Bronchial epithelial cell (primary cell): Measurements from ENCODE around the gene TUBB2B. TPM values are rescaled to one million over a fixed set of nuclear protein-coding genes. Genes with fewer than 3 reads are reported as not detected.

Source experiments
- DNase-seq: peaks from one replicate; pipeline ENCODE4 v3.0.0-alpha.2; 2010; ENCODE audit warnings: low read depth
- FAIRE-seq: peaks from 2 replicates; lab custom pipeline; 2011; peaks lifted over from hg19 to GRCh38; lab: Jason Lieb, UNC
- H3K27me3 ChIP-seq: 2 replicates; pipeline ENCODE4 v1.5.1; 2011; ENCODE audit warnings: low read length; ENCODE audit not compliant: control insufficient read depth, insufficient read depth
- H3K36me3 ChIP-seq: 2 replicates; pipeline ENCODE4 v1.5.1; 2011; ENCODE audit warnings: low read length; ENCODE audit not compliant: control insufficient read depth, insufficient read depth
- H3K4me3 ChIP-seq: 2 replicates; pipeline ENCODE4 v1.5.1; 2011; ENCODE audit warnings: mild to moderate bottlenecking, low read depth, low read length, control low read depth
- total RNA-seq: library from RNA; depleted of rRNA; stranded (reverse); fragments of >200 nt; gene quantifications from 2 replicates; pipeline ENCODE4 v1.2.1, GENCODE V29; 2014
- TF ChIP-seq, protein P1 (sequence below): IDR thresholded peaks from 2 replicates; pipeline ENCODE4 v1.5.1; 2011; ENCODE audit warnings: mild to moderate bottlenecking, moderate library complexity, low read length, control low read depth, inconsistent platforms; ENCODE audit not compliant: insufficient read depth, severe bottlenecking

TUBB2B gene
- total RNA-seq, 1 donor from 2014 or later: under 0.01 TPM

DNA sequence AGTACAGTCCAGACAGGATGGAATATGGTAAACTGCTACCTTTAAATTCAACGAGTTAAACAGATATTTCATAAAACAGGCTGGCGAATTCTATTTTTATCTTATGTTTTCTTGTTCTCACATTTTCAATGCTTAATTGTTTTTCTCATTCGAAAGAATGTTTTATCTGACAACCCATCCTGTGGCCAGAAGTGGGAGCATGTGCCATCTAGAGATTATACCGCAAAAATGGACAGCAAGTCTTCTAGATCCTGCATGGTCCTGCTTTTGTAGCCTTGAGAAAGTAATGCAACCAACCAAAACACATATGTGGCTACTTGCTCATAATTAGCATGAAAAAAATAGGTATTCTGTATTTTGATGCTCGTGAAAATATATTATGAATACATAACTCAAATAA is 30.7 kb downstream of the TUBB2B start:
- Histone ChIP-seq H3K36me3 (no peaks in the 10 kb centered on the region), H3K4me3 (no peak overlapping the region), H3K27me3 (no peaks in the 10 kb centered on the region)
- FAIRE-seq: no peak
- no peak for DNase-seq
- TF ChIP-seq, protein P1, sequence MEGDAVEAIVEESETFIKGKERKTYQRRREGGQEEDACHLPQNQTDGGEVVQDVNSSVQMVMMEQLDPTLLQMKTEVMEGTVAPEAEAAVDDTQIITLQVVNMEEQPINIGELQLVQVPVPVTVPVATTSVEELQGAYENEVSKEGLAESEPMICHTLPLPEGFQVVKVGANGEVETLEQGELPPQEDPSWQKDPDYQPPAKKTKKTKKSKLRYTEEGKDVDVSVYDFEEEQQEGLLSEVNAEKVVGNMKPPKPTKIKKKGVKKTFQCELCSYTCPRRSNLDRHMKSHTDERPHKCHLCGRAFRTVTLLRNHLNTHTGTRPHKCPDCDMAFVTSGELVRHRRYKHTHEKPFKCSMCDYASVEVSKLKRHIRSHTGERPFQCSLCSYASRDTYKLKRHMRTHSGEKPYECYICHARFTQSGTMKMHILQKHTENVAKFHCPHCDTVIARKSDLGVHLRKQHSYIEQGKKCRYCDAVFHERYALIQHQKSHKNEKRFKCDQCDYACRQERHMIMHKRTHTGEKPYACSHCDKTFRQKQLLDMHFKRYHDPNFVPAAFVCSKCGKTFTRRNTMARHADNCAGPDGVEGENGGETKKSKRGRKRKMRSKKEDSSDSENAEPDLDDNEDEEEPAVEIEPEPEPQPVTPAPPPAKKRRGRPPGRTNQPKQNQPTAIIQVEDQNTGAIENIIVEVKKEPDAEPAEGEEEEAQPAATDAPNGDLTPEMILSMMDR: no peak

DNA sequence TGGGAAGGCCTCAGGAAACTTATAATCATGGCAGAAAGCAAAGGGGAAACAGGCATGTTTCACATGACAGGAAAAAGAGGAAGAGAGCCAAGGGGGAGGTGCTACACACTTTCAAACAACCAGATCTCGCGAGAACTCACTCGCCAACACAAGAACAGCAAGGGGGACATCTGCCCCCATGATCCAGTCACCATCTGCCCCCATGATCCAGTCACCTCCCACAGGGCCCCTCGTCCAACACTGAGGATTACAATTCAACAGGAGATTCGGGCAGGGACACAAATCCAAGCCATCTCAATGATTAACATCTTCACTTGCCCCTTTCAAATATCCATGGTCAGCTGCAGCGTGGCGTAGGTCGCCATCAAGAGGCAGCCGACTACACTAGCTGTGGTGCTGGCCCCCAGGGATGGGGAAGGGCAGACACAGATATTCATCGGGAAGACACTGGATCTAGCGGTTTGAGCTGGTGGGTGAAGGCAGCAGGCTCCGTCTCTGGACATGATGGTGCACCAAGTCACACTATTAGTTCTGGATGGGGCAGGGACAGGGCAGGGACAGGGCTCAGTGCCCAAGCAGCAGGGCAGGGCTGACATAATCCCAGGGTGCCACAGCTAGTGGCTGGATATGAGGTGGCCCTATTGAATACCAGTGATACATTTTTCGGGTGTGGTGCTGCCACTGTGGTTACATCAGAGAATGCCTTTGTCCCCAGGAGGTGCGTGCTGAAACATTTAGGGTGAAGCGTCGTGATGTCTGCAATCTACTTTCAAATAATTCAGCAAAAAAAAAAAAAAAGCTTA is 31.6 kb downstream of the TUBB2B start:
- Histone ChIP-seq H3K36me3 (no peaks in the 10 kb centered on the region), H3K4me3 (no peak overlapping the region), H3K27me3 (no peaks in the 10 kb centered on the region)
- TF ChIP-seq, protein P1: no peak
- no peak for FAIRE-seq
- DNase-seq: no peak

DNA sequence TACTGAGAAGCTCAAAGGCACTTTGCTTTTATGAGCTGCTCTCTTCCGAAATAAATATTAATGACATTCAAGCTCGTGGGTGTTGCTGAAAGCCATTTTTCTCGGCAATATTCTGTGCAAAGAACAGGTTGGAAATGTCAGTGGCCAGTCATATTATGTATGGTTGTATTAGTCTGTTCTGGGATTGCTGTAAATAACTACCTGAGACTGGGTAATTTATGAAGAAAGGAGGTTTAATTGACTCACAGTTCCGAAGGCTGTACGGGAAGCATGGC is 32.1 kb downstream of the TUBB2B start:
- TF ChIP-seq, protein P1: no peak
- H3K4me3 ChIP-seq: no peak overlapping the region
- no peaks in the 10 kb centered on the region for H3K36me3 ChIP-seq
- FAIRE-seq (no peak), DNase-seq (no peak)
- no peaks in the 10 kb centered on the region for H3K27me3 ChIP-seq

DNA sequence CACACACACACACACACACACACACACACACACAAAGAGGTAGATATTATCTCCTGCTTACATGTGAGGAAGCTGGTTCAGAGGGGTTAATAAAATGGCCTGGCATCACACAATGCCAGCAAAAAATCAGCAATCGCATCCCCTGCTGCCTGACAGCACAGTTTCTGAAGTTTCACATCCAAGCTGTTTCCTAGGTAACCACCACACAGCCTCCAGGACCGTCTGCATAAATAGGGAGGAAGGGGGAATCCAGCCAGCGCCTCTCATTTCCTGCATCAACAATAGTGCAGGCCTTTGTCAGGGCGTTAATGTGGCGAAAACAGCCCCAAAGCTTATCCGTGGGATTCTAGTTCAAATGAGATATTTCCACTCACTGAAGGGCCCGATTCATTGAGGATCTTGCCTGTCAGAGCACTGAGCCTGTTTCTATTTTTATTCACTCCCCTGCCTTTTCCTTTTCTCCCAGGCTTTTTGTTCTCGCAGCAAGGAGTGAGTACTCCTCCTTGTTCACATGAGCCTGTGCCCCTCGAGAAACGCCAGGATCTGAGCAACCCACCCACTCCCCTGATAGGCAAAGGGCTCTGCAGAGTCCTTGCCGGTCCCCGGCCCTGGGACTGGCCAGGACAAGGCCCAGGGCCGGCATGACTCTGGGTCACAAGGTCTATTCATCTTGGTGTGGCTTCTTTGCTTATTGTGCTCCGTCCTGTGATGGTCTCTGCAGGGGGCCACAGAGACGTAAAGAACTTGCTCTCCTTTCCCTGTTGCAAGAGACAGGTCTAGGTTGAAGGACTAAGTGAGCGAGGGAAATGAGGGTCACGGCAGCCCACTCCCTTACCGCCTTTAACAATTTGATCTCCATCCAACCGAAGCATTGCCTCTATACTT is 32.7 kb downstream of the TUBB2B start:
- TF ChIP-seq, protein P1: no peak
- Histone ChIP-seq H3K36me3 (no peaks in the 10 kb centered on the region), H3K27me3 (no peaks in the 10 kb centered on the region), H3K4me3 (no peak overlapping the region)
- DNase-seq: no peak
- no peak for FAIRE-seq

DNA sequence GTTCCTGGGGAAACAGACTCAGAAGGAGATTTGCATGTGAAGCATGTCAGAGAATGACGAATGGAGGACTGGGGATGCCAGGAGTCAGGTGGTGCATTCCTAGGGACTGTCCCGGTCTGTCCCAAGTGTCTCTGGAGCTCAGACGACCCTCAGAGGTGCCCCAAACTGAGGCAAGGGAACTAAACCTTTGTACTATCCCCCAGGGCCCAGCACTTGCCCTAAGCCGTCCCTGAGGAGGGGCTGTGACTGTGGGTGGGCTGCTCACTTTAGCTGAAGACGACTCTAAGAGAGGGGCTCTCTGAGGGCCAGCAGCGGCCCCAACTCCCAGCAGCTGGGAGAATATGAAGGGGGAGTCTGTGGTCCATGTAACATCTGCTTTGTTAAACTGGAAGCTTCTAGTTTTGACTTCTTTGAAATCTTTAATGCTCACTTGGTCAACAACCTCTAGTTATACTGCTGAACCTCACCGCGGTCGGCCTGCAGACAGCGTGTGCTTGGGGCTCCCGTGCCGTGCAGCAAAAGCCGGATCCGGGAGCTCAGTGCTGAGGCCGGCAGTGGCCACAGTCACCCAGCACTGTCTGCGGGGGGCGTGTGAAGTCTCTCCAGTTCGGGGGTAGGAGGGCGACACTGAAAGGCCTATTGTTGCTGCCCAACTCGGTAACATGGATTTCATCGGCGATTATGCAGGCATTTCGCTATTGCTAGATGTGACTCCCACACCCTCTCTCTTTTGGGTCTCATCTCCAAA is 34.2 kb downstream of the TUBB2B start:
- FAIRE-seq: no peak
- no peaks in the 10 kb centered on the region for H3K36me3 ChIP-seq

More for the DNA sequence above, 34.2 kb downstream of the TUBB2B start:
- TF ChIP-seq, protein P1: no peak
- no peaks in the 10 kb centered on the region for H3K27me3 ChIP-seq
- H3K4me3 ChIP-seq: no peak overlapping the region
- no peak for DNase-seq
